GM19328 (cell line): Measurements from ENCODE around the gene TNRC6C.
"Not testable (repeated sequence)": the region's sequence is repeated elsewhere in the genome, so short reads cannot be mapped to it uniquely, and the experiment has no call there.

Experiments
- ATAC-seq: cut with Tn5 transposase; IDR thresholded peaks from one replicate; pipeline ENCODE4 v1.9.1; 2021; ENCODE audit warnings: mild to moderate bottlenecking, moderate library complexity; ENCODE audit not compliant: unreplicated experiment

The TNRC6C gene

DNA sequence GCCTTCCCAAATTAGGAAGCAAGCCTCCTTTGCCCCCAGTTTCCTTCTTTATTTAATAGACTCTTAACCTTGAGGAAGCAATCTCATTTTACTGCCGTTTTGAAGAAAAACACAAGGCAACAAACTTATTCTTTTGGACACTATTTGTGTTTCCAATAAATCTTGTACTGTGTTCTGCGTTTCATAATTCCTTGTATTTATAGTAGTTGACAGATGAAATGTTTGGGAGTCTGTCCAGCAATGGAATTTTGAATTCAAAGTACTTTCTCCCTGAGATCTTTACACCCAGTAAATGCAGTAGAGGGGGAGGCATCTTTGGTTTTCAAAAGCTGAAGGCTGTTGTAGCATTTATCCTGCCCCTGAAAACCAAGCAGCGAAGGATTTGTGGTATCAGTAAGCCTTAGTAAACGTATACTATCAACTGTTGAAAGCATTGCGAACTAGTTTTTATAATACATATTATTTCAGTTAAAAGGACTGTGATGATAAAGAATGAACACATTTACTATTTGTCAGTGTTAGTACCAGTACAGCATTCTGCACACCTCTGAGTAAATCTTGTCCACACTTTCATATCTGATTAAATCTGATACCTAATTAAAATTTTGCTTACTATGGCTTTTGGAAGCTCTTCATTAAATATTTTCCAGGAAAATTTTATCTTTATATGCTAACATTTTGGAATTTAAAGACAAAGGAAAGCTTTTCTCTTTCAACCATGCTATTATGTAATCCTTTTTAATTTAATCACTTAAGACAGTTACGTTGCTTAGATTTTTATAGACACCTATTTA, 83.1 kb downstream of the TNRC6C start:
- ATAC-seq, result no peak

DNA sequence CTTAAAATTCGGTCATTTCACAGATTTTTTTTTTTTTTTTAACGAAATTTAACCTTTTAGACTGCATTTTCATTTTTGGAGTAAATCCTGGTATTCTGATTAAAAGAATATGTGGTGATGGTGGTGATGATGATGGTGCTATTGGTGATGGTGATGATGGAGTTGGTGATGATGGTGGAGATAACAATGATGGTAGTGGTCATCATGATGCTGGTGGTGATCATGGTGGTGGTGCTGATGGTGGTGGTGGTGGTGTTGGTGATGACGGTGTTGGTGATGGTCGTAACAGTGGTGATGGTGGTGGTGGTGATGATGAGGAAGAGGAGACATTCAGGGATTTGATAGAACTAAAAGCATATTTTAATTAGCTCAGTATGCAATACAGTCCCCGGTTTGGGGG, 84.0 kb downstream of the TNRC6C start:
- ATAC-seq, result no peak

DNA sequence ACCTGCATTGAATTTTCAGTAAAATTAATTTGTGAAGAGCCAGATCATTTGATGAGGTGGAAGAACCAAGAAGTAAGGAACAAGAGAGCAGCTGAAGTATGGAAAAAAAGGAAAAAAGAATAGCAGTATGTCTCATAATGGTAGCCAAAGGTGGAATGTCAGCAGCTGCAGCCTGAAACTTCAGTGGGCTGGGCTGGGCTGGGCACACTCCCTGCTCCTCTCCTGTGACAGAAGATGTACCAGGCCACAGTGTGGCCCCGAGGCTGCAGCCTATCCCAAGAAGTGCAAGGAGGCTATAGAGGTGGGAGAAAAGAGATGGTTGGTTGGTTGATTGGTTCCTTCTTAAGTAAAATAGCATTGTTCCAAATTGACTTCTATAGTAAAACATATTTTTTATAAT, 84.5 kb downstream of the TNRC6C start:
- ATAC-seq, result no peak

GRCh38 chr17:78044280-78044835, 85.9 kb downstream of the TNRC6C start:
- no peak for ATAC-seq

DNA sequence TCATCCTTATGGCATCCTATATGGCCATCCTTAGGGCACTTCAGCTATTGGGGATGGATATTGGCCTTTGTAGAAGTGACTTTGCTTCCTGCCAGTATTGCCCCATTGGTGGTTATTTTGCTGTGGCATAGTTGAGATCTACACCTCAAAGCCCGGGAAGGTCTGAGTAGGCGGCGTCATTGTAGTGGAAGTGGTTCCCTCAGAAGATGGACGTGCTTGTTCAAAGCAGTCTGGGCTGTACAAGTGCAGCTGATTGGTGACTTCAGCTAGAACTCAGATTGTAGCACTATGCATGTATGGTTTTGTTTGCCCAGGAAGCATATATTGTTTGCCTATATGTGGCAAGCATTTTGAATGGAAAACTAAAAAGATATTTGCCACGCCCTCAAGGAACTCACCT, 86.8 kb downstream of the TNRC6C start:
- no peak for ATAC-seq

DNA sequence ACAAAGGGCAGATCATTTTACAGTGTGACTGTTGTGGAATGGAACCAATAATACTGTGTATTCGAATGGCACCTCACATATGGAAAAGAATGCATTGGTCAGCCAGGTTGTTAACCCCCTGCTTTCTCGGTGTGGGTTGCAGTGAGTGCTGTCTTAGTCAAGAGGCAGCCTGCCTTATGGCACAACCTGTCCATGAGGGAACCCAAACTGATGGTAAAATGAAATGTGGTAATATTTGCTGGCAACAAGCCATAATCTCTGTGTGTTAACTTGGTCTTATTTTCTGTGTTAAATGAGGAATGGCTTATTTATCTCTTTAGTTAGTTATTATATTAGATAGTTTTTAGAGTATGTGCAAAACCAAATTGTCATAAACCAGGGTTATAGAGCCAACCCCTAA, 88.4 kb downstream of the TNRC6C start:
- no peak for ATAC-seq

- no peak for ATAC-seq
Observed at GRCh38 chr17:78048346-78049292, 90.1 kb downstream of the TNRC6C start.

DNA sequence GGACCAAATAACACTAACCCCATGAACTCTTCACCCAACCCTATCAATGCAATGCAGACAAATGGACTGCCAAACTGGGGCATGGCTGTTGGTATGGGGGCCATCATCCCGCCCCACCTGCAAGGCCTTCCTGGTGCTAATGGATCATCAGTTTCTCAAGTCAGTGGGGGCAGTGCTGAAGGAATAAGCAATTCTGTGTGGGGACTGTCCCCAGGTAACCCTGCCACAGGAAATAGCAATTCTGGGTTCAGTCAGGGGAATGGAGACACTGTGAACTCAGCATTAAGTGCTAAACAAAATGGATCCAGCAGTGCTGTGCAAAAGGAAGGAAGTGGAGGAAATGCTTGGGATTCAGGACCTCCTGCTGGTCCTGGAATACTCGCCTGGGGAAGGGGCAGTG, 91.1 kb downstream of the TNRC6C start:
- no peak for ATAC-seq

- ATAC-seq, result no peak
Observed at GRCh38 chr17:78051186-78051972, 92.9 kb downstream of the TNRC6C start.

- no peak for ATAC-seq
Observed at GRCh38 chr17:78053777-78054468, 95.4 kb downstream of the TNRC6C start.

DNA sequence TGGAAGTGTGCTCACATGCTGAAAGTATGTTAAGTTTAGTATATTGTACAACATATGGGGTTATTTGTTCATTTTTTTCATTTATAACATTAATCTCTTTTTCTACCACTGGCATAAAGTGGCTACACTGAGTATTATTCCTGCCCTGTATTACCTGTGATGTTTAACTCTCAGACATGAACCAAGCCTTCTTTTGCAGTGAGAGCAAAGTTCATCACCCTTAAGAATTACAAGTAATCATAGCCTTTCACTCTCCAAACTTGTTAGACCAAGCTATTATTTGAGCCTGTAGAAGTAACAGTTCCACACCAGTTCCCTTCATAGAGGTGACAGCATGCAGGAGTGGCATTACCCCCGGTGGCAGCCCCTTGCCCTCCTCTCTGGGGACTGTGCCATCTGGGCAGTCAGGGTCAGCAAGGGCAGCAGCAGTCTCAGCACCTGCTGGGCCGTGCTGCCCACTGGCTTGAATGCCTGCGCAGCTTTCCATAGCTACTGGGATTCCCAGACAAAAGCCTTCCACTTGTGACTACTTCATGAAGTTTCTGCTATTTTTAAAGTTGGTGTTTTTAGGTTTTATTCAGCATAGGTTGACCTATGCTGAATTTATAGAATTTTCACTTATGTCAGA, 98.7 kb downstream of the TNRC6C start:
- ATAC-seq, result no peak

GRCh38 chr17:78058001-78058400, 99.5 kb downstream of the TNRC6C start:
- no peak for ATAC-seq

DNA sequence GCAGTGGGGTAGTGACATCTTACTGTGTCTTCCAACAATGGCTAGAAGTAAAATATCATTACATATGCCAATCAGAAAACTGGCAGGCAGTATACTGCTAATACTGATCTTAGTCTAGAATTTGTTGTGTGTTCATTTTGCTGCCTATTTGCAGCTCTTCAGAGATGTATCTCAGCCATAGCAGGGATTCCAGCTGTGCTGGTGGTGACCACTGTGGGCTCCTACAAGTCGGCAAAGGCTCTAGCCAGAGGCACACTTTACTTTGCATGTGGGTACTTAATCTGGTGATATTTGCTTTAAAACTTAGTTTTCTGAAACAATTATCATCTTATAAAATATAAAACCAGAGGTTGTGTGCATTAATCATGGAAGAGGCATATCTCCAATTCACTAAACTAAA, 100.1 kb downstream of the TNRC6C start:
- ATAC-seq, result no peak

DNA sequence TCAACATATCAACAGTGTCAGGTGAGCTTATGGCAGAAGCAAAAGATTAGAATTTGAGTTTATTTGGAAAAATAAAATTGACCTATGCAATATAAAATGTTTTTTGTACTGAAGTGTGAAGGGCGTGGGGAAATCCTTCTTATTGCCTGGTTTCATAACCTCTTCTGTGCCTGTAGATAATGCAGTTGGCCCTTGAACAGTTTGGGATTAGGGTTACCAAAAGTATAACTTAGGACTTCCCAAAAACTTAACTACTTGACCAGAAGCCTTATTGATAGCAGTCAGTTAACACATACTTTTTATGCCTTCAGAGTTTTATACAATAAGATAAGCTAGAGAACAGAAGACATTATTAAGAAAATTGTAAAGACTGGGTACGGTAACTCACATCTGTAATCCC, 104.1 kb downstream of the TNRC6C start:
- no peak for ATAC-seq

DNA sequence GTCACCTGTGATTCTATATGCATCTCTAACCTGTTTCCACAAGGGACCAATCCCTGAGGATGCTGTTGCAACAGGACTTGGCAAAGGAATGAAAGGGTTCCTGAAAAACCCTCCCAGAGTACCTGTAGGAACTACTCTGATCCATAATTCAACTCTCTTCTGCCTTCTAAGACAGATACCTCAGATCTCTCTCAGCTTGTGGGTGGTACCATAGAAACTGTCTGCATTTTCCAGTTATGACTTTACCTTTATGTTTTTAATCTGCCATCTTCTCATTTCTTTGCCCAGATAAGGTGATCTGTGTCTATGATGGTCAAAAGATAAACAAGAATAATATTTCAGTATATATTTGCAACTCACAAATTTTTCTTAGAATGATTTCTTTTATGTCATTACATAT, 105.0 kb downstream of the TNRC6C start:
- no peak for ATAC-seq

DNA sequence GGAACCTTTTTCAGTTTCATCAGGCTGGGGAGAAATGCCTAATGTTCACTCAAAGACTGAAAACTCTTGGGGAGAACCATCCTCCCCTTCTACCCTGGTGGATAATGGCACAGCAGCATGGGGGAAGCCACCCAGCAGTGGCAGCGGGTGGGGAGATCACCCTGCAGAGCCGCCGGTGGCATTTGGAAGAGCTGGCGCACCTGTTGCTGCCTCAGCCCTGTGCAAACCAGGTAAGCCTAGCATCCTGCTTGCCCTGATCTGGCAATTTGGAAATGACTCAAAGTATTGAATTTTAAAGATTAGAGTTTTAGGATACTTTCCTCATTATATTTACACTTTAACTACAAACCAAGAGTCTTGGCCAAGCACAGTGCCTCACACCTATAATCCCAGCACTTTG, 106.2 kb downstream of the TNRC6C start:
- no peak for ATAC-seq

DNA sequence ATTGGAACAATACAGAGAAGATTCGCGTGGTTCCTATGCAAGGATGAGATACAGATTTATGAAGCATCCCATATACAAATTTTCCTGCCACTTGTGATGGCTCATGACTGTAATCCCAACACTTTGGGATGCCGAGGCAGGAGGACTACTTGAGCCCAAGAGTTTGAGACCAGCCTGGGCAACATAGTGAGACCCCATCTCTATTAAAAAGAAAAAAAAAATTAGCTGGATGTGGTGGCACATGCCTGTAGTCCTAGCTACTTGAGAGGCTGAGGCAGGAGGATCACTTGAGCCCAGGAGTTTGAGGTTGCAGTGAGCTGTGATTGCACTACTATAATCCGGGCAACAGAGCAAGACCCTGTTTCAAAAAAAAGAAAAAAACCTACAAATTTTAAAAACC, 108.5 kb downstream of the TNRC6C start:
- not testable (repeated sequence) for ATAC-seq

- no peak for ATAC-seq
Observed at GRCh38 chr17:78069695-78070094, 111.2 kb downstream of the TNRC6C start.

GRCh38 chr17:78072961-78073360, 114.5 kb downstream of the TNRC6C start:
- no peak for ATAC-seq

GRCh38 chr17:78075011-78075410, 116.5 kb downstream of the TNRC6C start:
- ATAC-seq, result no peak
